ENCODE data around the gene PIP5K1C. TPM values are rescaled to one million over a fixed set of nuclear protein-coding genes. Genes with fewer than 3 reads are reported as not detected.

The PIP5K1C gene
- total RNA-seq, 1 donor from 2014 or later, result 11.7 TPM

DNA sequence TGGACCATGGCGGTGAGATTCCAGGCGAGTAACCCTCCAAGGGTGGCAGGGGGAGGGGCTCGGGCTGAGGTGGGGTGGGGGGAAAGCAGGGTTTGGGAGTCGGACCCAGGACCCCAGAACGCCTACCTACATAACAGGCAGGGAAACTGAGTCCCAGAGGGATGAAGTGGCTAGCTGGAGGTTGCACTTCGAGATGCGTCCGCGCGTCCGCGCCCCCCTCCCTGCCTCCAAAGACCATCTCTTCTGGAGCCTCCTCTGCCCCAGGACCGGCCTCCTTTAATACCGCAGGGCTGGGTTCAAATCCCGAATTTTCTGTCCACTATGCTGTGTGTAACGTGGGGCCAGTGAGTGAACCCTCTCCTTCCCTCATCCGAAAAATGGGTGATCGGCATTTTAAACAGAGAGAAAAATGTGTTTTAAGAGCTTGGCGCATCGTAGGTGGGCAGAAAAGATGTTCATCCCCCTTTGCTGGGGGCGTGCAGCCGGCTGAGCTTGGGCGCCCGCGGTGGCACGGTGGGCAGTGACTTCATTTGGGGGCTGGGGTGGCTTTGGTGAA is 21.7 kb upstream of the PIP5K1C start:
- DNase-seq (ENCODE audit: low read depth), result no peak
- H3K4me3 ChIP-seq (ENCODE audit: low read depth, low read length), result peak overlapping the region; percentile 48
- TF ChIP-seq, protein P1, sequence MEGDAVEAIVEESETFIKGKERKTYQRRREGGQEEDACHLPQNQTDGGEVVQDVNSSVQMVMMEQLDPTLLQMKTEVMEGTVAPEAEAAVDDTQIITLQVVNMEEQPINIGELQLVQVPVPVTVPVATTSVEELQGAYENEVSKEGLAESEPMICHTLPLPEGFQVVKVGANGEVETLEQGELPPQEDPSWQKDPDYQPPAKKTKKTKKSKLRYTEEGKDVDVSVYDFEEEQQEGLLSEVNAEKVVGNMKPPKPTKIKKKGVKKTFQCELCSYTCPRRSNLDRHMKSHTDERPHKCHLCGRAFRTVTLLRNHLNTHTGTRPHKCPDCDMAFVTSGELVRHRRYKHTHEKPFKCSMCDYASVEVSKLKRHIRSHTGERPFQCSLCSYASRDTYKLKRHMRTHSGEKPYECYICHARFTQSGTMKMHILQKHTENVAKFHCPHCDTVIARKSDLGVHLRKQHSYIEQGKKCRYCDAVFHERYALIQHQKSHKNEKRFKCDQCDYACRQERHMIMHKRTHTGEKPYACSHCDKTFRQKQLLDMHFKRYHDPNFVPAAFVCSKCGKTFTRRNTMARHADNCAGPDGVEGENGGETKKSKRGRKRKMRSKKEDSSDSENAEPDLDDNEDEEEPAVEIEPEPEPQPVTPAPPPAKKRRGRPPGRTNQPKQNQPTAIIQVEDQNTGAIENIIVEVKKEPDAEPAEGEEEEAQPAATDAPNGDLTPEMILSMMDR (conservative IDR thresholded peaks at IDR 0.05; ENCODE audit: low read depth, low read length), result no peak

GRCh38 chr19:3721131-3721886 is 21.0 kb upstream of the PIP5K1C start:
- peak overlapping the region; percentile 48 for H3K4me3 ChIP-seq (ENCODE audit: low read depth, low read length)
- no peak for DNase-seq (ENCODE audit: low read depth)

GRCh38 chr19:3720349-3720917 is 20.2 kb upstream of the PIP5K1C start:
- no peak for DNase-seq (ENCODE audit: low read depth)
- no peak overlapping the region for H3K4me3 ChIP-seq (ENCODE audit: low read depth, low read length)
- TF ChIP-seq, protein P1 (conservative IDR thresholded peaks at IDR 0.05; ENCODE audit: low read depth, low read length), result no peak

More at GRCh38 chr19:3721131-3721886, 21.0 kb upstream of the PIP5K1C start:
- TF ChIP-seq, protein P1 (conservative IDR thresholded peaks at IDR 0.05; ENCODE audit: low read depth, low read length), result no peak

DNA sequence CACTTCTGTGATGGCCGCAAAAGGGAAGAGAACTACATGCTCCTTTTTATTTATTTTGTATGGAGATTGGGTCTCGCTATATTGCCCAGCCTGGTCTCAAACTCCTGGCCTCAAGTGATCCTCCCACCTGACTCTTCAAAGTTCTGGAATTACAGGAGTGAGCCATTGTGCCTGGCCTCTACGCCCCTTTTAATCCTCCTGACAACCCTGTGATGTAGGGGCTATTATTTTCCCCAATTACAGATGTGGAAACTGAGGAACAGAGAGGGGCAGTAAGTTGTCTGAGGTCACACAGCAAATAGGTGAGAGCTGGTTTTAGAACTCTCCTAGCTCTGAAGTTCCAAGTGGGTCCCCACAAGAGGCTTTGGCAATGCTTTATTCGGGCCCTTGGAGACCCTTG is 19.6 kb upstream of the PIP5K1C start:
- no peak overlapping the region for H3K4me3 ChIP-seq (ENCODE audit: low read depth, low read length)
- no peak for DNase-seq (ENCODE audit: low read depth)
- TF ChIP-seq, protein P1 (conservative IDR thresholded peaks at IDR 0.05; ENCODE audit: low read depth, low read length), result no peak

GRCh38 chr19:3716147-3716668 is 15.9 kb upstream of the PIP5K1C start:
- TF ChIP-seq, protein P1 (conservative IDR thresholded peaks at IDR 0.05; ENCODE audit: low read depth, low read length), result no peak
- no peak for DNase-seq (ENCODE audit: low read depth)
- no peak overlapping the region for H3K4me3 ChIP-seq (ENCODE audit: low read depth, low read length)

GRCh38 chr19:3712663-3713611 is 12.7 kb upstream of the PIP5K1C start:
- TF ChIP-seq, protein P1 (conservative IDR thresholded peaks at IDR 0.05; ENCODE audit: low read depth, low read length), result no peak
- DNase-seq (ENCODE audit: low read depth), result no peak
- no peak overlapping the region for H3K4me3 ChIP-seq (ENCODE audit: low read depth, low read length)

All from epithelial cell of proximal tubule (primary cell).